GM12878 (cell line): ENCODE data around the gene DCAF4L1.

Source experiments
- BCL3 ChIP-seq: IDR thresholded peaks from 2 replicates; pipeline ENCODE4 v1.6.1; 2011; ENCODE audit warnings: borderline replicate concordance, low read depth, mild to moderate bottlenecking, moderate library complexity, low read length; ENCODE audit not compliant: insufficient read depth, poor library complexity, severe bottlenecking
- CTCF ChIP-seq, 3 experiments: IDR thresholded peaks in 2 of 3; conservative IDR thresholded peaks in 1 of 3; 2 replicates each; pipeline ENCODE4 v1.5.1; 2011; ENCODE audit warnings: low read depth in 3 of 3, low read length in 3 of 3, mild to moderate bottlenecking in 3 of 3, control low read depth in 2 of 3, moderate library complexity in 2 of 3, inconsistent platforms in 1 of 3, mixed read lengths in 1 of 3; ENCODE audit not compliant: control insufficient read depth in 2 of 3, insufficient read depth in 1 of 3; ENCODE audit errors: extremely low read depth in 1 of 3
- EZH2 ChIP-seq: IDR thresholded peaks from 2 replicates; pipeline ENCODE4 v1.6.1; 2012; ENCODE audit warnings: low read depth, mild to moderate bottlenecking, control low read depth, inconsistent platforms, low read length, borderline replicate concordance; ENCODE audit not compliant: control insufficient read depth
- NR2F1 ChIP-seq: fragments of 450-650 bp; conservative IDR thresholded peaks from 2 replicates; pipeline ENCODE4 v1.6.1; 2017; ENCODE audit warnings: mild to moderate bottlenecking
- SIN3A ChIP-seq: IDR thresholded peaks from 2 replicates; pipeline ENCODE4 v1.6.1; 2012; ENCODE audit warnings: low read depth, low read length, improper control_type of control experiment
- YY1 ChIP-seq: IDR thresholded peaks from 2 replicates; pipeline ENCODE4 v1.6.1; 2011; ENCODE audit warnings: low read depth, mild to moderate bottlenecking, low read length
- ZBTB4 ChIP-seq: fragments of 450-650 bp; formaldehyde crosslinking; IDR thresholded peaks from 2 replicates; pipeline ENCODE4 v1.4.0; 2022; ENCODE audit warnings: mild to moderate bottlenecking, moderate library complexity

- TF ChIP-seq BCL3 = no peak
- TF ChIP-seq CTCF (IDR thresholded peaks at IDR 0.05 in 2 of 3, conservative IDR thresholded peaks at IDR 0.05 in 1 of 3; ENCODE audit: control insufficient read depth in 2 of 3, extremely low read depth in 1 of 3, insufficient read depth in 1 of 3, low read depth in 3 of 3, low read length in 3 of 3) = no peak
- no peak for TF ChIP-seq ZBTB4
- TF ChIP-seq SIN3A = no peak
- no peak for TF ChIP-seq EZH2
- TF ChIP-seq NR2F1 = no peak
- TF ChIP-seq YY1 = no peak
Observed at GRCh38 chr4:41994461-41994985, 13.0 kb downstream of the DCAF4L1 start.
